DOHH2 (cell line): ENCODE measurements around the gene TMPRSS11E.
"Not testable (repeated sequence)": the region's sequence is repeated elsewhere in the genome, so short reads cannot be mapped to it uniquely, and the experiment has no call there.

ENCODE experiments used
- H3F3A ChIP-seq: fragments of 200-600 bp; sonication (generic), shearing (Covaris generic); 2 replicates; pipeline ENCODE4 v1.6.0; 2016; ENCODE audit warnings: antibody characterized with exemption, mild to moderate bottlenecking; ENCODE audit not compliant: control insufficient read depth, insufficient read depth
- H3K27ac ChIP-seq: fragments of 200-600 bp; sonication (generic); 2 replicates; pipeline ENCODE4 v1.5.1; 2014; ENCODE audit warnings: low read depth, mild to moderate bottlenecking, low read length, moderate library complexity
- H3K27me3 ChIP-seq: fragments of 200-600 bp; sonication (generic); 2 replicates; pipeline ENCODE4 v1.6.1; 2014; ENCODE audit warnings: mild to moderate bottlenecking, low read length, mixed read lengths; ENCODE audit not compliant: control insufficient read depth
- H3K36me3 ChIP-seq: fragments of 200-600 bp; sonication (generic); 2 replicates; pipeline ENCODE4 v1.6.1; 2014; ENCODE audit warnings: mild to moderate bottlenecking, low read length, moderate library complexity, mixed read lengths; ENCODE audit not compliant: control insufficient read depth
- H3K4me1 ChIP-seq: fragments of 200-600 bp; sonication (generic); 2 replicates; pipeline ENCODE4 v1.6.1; 2014; ENCODE audit warnings: mild to moderate bottlenecking, low read length, mixed read lengths; ENCODE audit not compliant: control insufficient read depth
- H3K4me2 ChIP-seq: fragments of 200-600 bp; sonication (generic); 2 replicates; pipeline ENCODE4 v1.6.0; 2014; ENCODE audit warnings: mild to moderate bottlenecking, low read length, moderate library complexity
- H3K4me3 ChIP-seq: fragments of 200-600 bp; sonication (generic); 2 replicates; pipeline ENCODE4 v1.5.1; 2014; ENCODE audit warnings: mild to moderate bottlenecking, low read length, mixed read lengths
- H3K79me2 ChIP-seq: fragments of 200-600 bp; sonication (generic); 2 replicates; pipeline ENCODE4 v1.6.1; 2014; ENCODE audit warnings: mild to moderate bottlenecking, low read length, mixed read lengths; ENCODE audit not compliant: control insufficient read depth
- H3K9me2 ChIP-seq: fragments of 200-600 bp; sonication (generic); replicated peaks from 2 replicates; pipeline ENCODE4 v1.6.1; 2014; ENCODE audit warnings: mild to moderate bottlenecking, low read length, mixed read lengths; ENCODE audit not compliant: control insufficient read depth
- H3K9me3 ChIP-seq: fragments of 200-600 bp; sonication (generic); 2 replicates; pipeline ENCODE4 v1.6.1; 2014; ENCODE audit warnings: antibody characterized with exemption, low read length, mixed read lengths; ENCODE audit not compliant: control insufficient read depth, insufficient read depth
- H4K20me1 ChIP-seq: fragments of 200-600 bp; sonication (generic); 2 replicates; pipeline ENCODE4 v1.6.0; 2014; ENCODE audit warnings: low read depth, mild to moderate bottlenecking, antibody characterized with exemption, low read length, moderate library complexity; ENCODE audit not compliant: control insufficient read depth, insufficient read depth
- EZH2phosphoT487 ChIP-seq: fragments of 200-600 bp; sonication (generic); IDR thresholded peaks from 2 replicates; pipeline ENCODE4 v1.6.1; 2017; ENCODE audit warnings: borderline replicate concordance, mild to moderate bottlenecking, antibody characterized with exemption, low read length, moderate library complexity, mixed read lengths
- TF ChIP-seq, protein P1 (sequence below): fragments of 200-600 bp; sonication (generic); IDR thresholded peaks from one replicate; pipeline ENCODE4 v1.5.1; 2014; ENCODE audit warnings: antibody characterized with exemption, mild to moderate bottlenecking, low read depth, low read length; ENCODE audit not compliant: poor library complexity, severe bottlenecking

Gene TMPRSS11E

DNA sequence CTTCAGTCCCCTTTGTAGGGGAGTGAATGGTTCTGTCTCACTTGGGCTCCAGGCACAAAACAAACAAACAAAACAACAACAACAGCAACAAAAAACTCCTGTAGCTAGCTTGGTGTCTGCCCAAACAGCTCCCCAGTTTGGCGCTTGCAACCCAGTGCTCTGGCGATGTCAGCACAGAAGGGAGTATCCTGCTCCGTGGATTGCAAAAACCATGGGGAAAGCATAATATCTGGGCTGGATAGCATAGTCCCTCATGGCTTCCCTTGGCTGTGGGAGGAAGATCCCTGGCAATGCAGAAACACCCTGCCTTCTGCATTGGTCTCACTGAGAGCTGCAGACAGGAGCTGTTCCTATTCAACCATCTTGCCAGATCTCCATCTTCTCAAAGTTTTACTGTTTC lies 89.1 kb downstream of the TMPRSS11E start:
- H3F3A ChIP-seq, result no peaks in the 10 kb centered on the region
- no peaks in the 10 kb centered on the region for H3K79me2 ChIP-seq
- H3K36me3 ChIP-seq, result no peaks in the 10 kb centered on the region
- no peaks in the 10 kb centered on the region for H3K4me1 ChIP-seq
- no peaks in the 10 kb centered on the region for H3K27me3 ChIP-seq
- no peak overlapping the region for H3K4me3 ChIP-seq
- H3K9me3 ChIP-seq, result no peaks in the 10 kb centered on the region
- no peaks in the 10 kb centered on the region for H3K9me2 ChIP-seq
- TF ChIP-seq, protein P1, sequence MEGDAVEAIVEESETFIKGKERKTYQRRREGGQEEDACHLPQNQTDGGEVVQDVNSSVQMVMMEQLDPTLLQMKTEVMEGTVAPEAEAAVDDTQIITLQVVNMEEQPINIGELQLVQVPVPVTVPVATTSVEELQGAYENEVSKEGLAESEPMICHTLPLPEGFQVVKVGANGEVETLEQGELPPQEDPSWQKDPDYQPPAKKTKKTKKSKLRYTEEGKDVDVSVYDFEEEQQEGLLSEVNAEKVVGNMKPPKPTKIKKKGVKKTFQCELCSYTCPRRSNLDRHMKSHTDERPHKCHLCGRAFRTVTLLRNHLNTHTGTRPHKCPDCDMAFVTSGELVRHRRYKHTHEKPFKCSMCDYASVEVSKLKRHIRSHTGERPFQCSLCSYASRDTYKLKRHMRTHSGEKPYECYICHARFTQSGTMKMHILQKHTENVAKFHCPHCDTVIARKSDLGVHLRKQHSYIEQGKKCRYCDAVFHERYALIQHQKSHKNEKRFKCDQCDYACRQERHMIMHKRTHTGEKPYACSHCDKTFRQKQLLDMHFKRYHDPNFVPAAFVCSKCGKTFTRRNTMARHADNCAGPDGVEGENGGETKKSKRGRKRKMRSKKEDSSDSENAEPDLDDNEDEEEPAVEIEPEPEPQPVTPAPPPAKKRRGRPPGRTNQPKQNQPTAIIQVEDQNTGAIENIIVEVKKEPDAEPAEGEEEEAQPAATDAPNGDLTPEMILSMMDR, result no peak
- TF ChIP-seq EZH2phosphoT487, result no peak
- H3K27ac ChIP-seq, result no peak overlapping the region
- no peak overlapping the region for H3K4me2 ChIP-seq
- no peaks in the 10 kb centered on the region for H4K20me1 ChIP-seq

DNA sequence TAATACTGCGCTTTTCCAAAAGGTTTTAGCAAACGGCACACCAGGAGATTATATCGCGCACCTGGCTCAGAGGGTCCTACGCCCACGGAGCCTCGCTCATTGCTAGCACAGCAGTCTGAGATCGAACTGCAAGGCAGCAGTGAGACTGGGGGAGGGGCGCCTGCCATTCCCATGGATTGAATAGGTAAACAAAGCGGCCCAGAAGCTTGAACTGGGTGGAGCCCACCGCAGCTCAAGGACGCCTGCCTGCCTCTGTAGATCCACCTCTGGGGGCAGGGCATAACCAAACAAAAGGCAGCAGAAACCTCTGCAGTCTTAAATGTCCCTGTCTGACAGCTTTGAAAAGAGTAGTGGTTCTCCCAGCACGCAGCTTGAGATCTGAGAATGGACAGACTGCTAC lies 95.5 kb downstream of the TMPRSS11E start:
- H4K20me1 ChIP-seq, H3K4me2 ChIP-seq, H3F3A ChIP-seq, H3K27ac ChIP-seq, H3K9me2 ChIP-seq, H3K9me3 ChIP-seq, H3K79me2 ChIP-seq, H3K27me3 ChIP-seq, H3K4me3 ChIP-seq, H3K36me3 ChIP-seq, H3K4me1 ChIP-seq: not testable (repeated sequence)
